ENCODE data around the gene FIP1L1. TPM values are rescaled to one million over a fixed set of nuclear protein-coding genes. Genes with fewer than 3 reads are reported as not detected.
"Not testable (repeated sequence)": the region's sequence is repeated elsewhere in the genome, so short reads cannot be mapped to it uniquely, and the experiment has no call there.

FIP1L1 gene
- polyA plus RNA-seq, 1 donor: 113 TPM

DNA sequence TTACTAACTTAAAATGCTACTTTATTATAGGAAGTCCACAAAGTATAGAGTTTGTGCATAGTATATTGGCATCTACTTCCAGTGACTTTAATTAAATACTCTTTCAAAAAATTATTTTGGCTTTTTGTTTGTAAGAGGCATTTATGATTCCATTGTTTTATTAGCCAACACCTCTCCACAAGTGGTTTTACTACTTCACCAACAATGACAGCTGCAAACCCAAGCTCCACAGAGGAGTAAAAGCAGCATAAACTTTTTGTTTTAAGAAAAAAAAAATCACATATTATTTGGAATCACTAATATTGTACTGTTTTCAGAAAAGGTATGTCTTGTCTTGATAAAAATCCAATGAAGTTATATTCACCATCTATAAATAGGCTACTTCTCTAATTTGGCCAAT is 88.5 kb downstream of the FIP1L1 start:
- DNase-seq: no peak

- not testable (repeated sequence) for DNase-seq
Observed at GRCh38 chr4:53466576-53466975, 89.1 kb downstream of the FIP1L1 start.

DNA sequence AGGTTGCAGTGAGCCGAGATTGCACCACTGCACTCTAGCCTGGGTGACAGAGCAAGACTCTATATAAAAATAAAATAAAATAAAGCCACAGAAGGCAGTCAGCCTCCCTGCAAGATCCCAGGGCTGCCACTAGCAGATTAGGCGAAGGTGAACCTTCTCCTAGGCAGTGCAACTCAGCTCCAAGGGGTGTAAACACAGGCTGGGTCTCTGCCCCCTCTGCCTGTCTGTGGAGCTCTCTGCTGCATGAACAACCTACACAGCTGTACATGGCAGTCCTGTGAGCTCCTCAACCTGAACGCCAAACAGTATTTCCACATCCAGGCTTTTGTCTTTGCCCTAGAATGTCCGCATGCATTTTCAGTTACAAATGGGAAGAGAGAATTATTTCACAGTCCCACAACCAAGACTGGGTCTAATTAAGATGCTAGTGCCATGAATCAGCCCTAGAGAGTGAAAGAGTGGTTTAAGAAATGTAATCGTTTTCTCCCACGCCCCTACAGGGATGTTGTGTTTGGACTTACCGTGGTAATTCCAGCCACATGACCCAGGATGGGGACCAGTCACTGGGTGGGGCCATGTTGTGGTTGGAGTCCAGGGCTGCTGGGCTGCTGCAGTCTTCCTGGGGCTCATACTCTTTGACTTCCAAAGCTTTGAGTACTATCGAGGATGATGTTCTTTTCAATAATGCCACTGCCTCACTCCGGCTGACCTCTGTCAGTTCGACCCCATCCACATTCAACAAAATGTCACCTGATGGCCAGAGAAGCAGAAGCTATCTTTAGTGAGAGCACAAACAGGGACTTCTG is 99.0 kb downstream of the FIP1L1 start:
- DNase-seq: no peak

DNA sequence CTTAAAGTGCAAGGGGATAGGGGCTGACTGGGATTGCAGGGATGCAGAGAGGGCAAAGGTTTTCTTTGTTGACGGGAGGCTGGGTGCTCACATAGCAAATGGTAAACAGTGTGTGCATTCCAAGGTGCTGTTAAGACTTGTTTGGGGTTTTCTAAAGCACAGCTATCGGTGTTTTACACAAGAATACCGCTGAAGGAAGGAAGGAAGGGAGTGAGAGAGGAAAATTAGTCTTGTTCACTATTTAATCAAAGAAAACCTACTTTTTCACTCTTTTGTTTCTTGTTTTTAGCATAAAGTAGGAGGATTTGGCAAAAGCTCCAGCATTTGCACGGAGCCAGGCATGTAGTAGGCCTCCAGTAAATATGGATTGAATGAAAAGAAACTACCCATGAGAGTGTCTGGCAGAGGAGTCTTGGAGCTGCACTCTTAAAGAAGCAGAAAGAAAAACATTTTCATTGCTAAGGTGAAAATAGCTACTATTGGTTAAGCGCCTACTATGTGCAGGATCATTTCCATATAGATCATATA is 99.7 kb downstream of the FIP1L1 start:
- DNase-seq: no peak

DNA sequence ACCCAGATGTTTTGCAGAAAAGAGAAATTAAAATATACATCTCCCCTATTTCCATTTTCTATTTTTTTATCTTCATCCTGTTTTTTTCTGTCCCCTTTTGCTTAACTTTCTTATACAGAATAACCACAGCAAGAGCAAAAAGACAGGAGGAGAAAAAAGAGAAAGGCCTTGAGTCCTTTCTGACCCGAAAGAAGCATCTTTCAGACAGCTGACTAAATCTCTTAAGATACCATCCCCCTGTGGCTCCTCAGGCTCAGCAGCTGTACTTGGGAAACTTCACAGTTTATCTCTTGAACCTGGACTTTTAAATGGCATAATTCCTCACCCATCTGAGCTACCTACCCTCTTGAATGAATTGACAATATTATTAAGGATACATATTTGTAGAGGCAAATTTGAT is 100.2 kb downstream of the FIP1L1 start:
- no peak for DNase-seq

GRCh38 chr4:53478671-53479456 is 101.4 kb downstream of the FIP1L1 start:
- no peak for DNase-seq

- no peak for DNase-seq
Observed at GRCh38 chr4:53479736-53480525, 102.5 kb downstream of the FIP1L1 start.

DNA sequence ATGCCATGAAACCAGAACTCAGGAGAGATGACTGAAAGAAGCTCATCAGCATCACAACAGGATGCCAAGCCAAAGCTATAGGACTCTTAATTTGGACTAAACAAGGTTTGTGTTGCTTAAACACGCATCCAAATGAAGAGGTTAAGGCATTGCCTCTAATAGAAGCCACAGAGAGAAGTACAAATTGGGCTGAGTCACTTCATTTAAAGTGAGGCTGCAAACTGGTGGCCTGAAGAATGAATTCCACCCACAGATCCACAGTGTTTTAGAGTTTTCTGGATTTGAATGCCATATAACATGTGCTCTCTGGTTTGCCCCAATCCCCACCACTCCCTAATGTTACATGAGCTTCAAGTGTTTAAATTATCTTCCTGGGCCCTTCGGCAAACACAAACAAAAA is 103.5 kb downstream of the FIP1L1 start:
- DNase-seq: no peak

DNA sequence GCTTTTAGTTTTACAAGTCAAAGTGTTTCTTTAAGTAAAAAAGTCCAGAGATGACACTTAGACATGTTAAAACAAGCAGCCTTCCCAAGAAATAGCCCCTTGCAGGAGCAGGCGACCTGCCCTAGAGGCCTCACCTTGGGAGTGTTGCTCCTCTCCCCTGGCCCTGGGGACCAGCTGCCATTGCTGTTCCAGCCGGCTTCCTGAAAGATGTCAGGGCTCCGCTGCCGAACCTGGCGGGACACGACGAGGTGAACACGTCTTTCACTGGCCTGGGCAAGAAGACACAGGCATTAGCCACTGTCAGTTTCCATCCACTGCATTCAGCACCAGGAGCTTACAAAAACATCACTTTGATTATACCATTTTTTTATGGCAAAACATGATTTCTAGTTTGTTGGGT is 104.1 kb downstream of the FIP1L1 start:
- no peak for DNase-seq

- DNase-seq: no peak
Observed at GRCh38 chr4:53483250-53483649, 105.8 kb downstream of the FIP1L1 start.

- DNase-seq: no peak
Observed at GRCh38 chr4:53484911-53485657, 107.6 kb downstream of the FIP1L1 start.

- DNase-seq: no peak
Observed at GRCh38 chr4:53485658-53486040, 108.2 kb downstream of the FIP1L1 start.

DNA sequence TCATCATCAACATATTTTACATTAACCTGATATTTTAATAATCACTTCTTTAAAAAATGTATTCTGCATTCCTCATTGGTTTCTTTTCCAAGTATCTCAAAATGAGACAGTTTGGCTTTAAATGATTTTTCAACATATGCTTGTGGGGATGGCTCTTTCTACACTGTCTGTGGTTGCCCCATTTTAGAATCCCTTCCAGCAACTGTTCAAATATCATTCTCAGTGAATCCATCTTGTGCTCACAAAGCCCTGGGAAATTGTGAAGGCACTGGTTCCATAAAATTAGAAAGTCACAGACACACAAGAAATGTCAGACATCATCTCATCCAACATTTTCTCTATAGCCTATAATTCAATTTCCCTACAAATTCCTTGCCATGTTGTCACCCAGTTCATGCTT is 110.3 kb downstream of the FIP1L1 start:
- DNase-seq: no peak

DNA sequence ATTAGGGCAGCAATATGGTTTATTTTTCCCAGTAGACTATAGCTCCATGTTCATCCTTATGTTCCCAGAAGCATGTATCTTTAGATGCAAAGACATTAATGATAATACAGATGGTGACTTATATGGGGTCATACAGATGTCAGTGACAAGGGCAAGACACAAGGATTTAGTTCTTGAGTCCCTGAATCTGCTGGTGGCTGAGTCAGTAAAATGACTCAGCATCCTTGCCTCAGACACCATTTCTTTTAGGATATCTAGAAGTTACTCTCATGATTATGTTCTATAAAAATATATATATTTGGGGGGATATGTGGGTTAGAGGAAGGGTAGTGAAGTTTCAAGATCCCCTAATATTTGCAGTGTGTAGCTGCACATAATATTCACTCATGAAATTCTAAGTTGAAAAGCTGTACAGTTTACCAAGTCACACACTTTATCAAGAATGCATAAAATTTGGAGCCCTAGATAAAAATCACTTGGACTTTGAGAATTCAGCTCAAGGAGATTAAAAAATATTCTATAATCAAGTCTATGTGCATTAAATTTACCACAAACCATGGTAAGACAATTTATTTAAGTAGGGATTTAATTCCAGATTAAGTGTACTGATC is 111.9 kb downstream of the FIP1L1 start:
- no peak for DNase-seq

- no peak for DNase-seq
Observed at GRCh38 chr4:53490161-53490956, 112.9 kb downstream of the FIP1L1 start.

GRCh38 chr4:53490965-53491622 is 113.7 kb downstream of the FIP1L1 start:
- DNase-seq: no peak

DNA sequence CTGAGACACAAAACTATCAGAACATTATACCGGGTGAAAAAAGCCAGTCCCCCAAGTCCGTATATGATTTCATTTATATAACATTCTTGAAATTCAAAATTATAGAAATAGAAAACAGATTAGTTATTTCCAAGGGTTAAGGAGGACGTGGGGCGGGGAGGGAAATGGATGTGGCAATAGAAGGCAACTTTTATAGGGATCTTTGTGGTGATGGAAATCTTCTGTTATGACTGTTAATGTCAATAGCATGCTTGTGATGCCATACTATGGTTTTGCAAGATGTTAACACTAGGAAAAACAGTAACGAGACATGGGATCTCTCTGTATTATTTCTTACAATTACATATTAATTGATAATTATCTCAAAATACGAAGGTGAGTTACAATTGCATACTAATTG is 117.4 kb downstream of the FIP1L1 start:
- DNase-seq: no peak

DNA sequence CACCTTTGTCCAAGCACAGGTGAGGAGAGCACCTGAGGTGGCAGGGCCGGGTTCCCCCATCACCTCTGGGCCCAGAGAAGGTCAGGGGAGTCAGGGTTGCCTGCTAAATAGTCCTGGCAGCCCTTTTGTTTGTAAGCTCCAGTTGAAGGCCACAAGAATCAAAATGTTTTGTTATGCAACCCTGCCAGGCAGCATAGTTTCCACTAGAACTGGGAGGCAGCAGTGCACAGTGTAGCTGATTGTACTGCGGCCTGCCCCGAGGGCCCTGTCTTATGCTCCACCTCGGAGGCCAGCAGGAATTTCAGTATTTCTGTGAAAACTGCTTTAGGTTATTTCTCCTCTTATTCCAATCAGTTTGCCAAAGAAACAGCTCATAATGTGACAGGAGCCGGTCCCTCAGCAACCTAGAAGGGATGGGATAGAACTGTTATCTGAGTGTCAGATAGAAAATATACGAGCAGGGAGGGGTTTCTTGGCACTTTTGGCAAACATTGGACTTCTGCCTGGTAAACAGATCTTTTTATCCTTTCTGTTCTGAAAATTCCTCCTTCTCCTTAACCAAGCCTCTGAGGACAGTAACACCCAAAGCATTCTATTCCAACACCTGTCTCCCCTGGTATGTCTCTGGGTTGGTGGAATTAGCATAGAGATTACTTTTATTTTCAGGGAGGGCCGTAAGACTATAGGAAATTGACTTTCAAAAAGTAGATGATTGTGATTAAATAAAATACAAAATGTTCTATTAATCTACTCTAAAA is 120.2 kb downstream of the FIP1L1 start:
- DNase-seq: peak; percentile 32

- DNase-seq: no peak
Observed at GRCh38 chr4:53498706-53499105, 121.3 kb downstream of the FIP1L1 start.

All from left kidney (tissue), 2 donors.